Measurements from ENCODE around the gene TNFSF10. TPM values are rescaled to one million over a fixed set of nuclear protein-coding genes. Genes with fewer than 3 reads are reported as not detected.

The TNFSF10 gene
- total and polyA plus RNA-seq, 9 of the 15 experiments (the other 6 are each of a cell fraction or from before 2014, with no cell fraction given): 0.07 to 1.3 (median 0.27) TPM; not detected in 1

GRCh38 chr3:172511783-172512762, 11.2 kb downstream of the TNFSF10 start (continued):
- no peak for TF ChIP-seq ZHX1 (conservative IDR thresholded peaks at IDR 0.05; ENCODE audit: low read length)
- TF ChIP-seq GABPA (tag; conservative IDR thresholded peaks at IDR 0.05; ENCODE audit: low read depth): peak; percentile 55
- no peak for TF ChIP-seq NFATC3 (IDR thresholded peaks at IDR 0.05)
- 0 out of 2 replicates have a peak, but pooled peaks have one; percentile 23 for TF ChIP-seq NCOR1 (IDR thresholded peaks at IDR 0.05)
- TF ChIP-seq ZNF318 (IDR thresholded peaks at IDR 0.05; ENCODE audit: borderline replicate concordance in 1 of 2, low read depth in 1 of 2): no peak
- TF ChIP-seq EHMT2 (IDR thresholded peaks at IDR 0.05): no peak
- no peak for TF ChIP-seq CBX2 (IDR thresholded peaks at IDR 0.05; ENCODE audit: insufficient read depth, low read length, poor library complexity, severe bottlenecking)
- no peak for TF ChIP-seq RHOXF2B (CRISPR knock-in tag; conservative IDR thresholded peaks at IDR 0.05)
- TF ChIP-seq ZFX (CRISPR knock-in tag; IDR thresholded peaks at IDR 0.05): no peak
- no peak for TF ChIP-seq DACH1 (IDR thresholded peaks at IDR 0.05; ENCODE audit: partially characterized antibody)
- no peak for TF ChIP-seq DIDO1 (tag; IDR thresholded peaks at IDR 0.05; ENCODE audit: low read depth)
- peak; percentile 74; the same call in 1 of the 2 replicates for TF ChIP-seq RNF2 (IDR thresholded peaks at IDR 0.05)
- TF ChIP-seq ZNF12 (CRISPR knock-in tag; IDR thresholded peaks at IDR 0.05): no peak
- TF ChIP-seq CBFA2T3 (IDR thresholded peaks at IDR 0.05): peak; percentile 41
- TF ChIP-seq PHB2 (IDR thresholded peaks at IDR 0.05; ENCODE audit: low read depth): no peak
- TF ChIP-seq E2F5 (CRISPR knock-in tag; IDR thresholded peaks at IDR 0.05): no peak
- TF ChIP-seq ZNF785 (CRISPR knock-in tag; IDR thresholded peaks at IDR 0.05): no peak

All from K562 (cell line).